ENCODE data around the gene ABTB1.

- TF ChIP-seq CTCF (conservative IDR thresholded peaks at IDR 0.05 in 1 of 2, IDR thresholded peaks at IDR 0.05 in 1 of 2; ENCODE audit: low read depth in 1 of 2, low read length in 2 of 2) (no peak), EZH2 (IDR thresholded peaks at IDR 0.05; ENCODE audit: low read length, missing control alignments) (no peak)
Measured at GRCh38 chr3:127729556-127730056, 56.9 kb downstream of the ABTB1 start.

Data from fibroblast of lung (primary cell).